NCI-H2081 treated with DMSO at 0.1 percent for 48 hours (cell line): Measurements from ENCODE around the gene HEMK1.

Source experiments
- DNase-seq: peaks from one replicate; lab custom pipeline; 2025; lab: John Stamatoyannopoulos, UW

HEMK1 gene

DNA sequence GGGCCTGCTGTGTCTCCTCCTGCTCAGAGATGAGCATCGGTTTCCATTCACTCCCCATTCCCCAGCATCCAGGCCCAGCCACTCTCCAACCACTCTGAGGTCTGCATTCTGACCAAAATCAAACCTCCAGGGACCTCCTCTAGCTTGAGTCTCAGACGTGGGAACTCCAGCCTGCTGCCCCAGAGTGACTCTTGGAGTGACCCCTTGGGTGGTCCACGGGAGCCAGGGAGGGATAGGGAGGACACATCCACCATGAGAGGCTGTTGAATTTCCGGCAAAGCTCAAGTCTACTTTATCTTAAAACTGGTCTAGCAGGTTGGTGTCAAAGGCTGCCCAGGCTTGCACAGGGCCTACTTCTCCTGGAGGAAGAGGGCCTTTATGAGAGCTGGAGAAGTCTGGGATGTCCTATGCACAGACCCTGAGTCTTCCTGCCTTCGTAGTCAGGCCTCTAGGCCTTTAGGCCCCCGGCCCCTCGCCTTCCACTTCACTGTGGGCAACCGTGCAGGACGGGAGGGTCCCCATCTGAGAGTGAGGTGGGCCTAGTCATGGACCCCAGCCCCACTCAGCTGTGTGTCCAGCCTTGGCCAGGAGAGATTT, 33.4 kb downstream of the HEMK1 start:
- DNase-seq, result no peak

DNA sequence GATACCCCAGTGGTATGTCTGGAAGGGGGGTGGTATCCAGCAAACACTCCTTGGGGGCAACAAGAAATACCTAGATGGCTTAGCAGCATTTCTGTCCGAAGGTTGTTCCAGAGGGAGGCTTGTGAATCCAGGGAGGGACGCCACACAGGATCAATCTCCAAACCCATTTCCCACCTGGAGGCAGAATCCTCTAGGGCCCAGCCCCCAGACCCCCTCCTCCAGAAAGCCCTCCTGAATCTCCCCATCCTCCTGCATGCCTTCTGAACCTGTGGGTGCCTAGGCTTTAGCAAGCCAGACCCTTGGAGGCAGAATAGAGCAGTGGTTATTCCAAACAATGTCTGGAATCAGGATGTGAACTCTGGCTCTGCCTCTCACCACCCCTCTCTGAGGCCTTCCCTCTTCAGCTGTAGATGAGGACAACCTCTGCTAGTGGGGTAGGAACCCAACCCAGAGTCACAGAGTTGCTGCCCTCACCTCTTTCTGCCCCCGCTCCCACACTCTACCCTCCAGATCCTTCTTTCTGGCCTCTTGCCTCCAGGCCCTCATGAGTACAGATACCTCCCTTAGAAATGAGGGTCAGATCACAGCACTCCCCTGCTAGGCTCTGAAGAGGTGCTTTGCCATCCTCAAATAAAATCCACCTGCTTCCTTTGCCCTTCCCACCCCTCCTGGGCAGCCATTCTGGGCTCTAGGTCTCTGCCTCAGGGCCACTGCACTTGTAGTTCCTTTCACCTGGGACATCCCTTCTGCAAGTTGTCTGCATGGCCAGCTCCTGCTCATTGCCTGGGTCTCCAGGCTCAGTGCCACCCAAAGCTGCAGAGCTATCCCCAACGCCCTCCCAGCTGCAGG, 34.2 kb downstream of the HEMK1 start:
- no peak for DNase-seq

DNA sequence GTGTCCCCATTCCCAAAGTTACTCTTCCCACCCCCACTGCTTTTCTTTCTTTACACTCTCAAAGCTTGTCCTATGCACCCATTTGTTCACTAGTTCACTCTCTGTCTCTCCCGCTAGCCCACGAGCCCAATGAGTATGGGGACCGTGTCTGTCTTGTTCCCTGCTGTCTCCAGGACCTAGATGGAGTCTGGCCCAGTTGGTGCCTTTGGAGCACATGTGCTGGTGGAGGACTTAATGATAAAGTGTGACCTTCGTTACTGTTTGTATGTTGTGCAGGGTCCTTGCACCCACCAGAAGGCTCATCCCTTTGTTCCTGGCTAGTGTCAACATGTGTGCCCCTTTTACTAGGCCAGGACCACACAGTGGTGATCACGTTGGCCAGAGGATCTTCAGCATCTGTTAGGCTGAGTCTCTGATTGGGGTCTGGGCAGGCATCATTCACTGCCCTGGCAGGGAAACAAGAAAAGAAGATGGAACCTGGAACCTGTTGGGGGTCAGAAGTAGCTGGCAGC, 34.8 kb downstream of the HEMK1 start:
- no peak for DNase-seq

DNA sequence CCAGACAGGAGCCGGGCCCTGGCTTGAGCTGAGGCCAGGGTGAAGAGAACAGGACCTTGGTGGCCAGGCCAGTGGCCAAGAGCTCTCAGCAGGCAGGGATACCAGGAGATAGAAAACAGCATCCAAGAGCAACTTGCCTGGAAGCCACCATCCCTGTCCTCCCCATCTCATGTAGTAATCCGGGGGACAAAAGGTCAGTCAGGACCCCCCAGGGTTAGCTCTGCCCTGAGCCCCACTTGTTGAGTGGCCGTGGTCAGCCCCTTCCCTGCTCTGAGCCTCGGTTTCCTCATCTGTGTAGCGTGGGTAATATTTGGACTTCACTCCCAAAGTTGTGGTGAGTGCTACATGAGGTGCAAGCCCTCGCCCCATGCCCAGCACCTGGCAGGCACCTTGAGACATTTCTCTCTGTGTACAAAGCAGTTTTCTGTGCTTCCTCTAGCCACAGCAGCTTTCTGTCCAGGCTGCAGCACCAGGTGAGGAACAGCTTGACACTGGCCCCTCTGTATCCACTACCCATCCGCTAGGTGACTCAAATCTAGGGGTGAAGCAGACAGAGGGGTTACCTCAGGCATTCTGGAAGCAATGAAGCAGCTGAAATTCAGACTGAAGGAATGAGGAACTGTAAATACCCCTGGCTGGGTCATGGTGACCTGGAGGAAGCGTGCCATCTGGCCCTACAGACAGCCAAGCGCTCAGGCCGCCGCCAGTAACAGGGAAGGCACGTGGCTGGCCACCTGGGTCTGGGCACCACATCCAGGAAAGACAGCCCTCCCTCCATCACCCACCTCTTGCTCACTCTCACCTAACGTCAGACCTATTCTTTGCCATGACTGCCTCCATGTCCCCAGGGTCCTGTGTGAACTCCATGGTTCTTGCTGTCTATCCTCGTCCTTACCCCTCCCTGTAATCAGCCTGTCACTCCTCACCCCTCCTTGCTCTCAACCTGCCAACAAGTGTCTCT, 35.6 kb downstream of the HEMK1 start:
- DNase-seq, result no peak

DNA sequence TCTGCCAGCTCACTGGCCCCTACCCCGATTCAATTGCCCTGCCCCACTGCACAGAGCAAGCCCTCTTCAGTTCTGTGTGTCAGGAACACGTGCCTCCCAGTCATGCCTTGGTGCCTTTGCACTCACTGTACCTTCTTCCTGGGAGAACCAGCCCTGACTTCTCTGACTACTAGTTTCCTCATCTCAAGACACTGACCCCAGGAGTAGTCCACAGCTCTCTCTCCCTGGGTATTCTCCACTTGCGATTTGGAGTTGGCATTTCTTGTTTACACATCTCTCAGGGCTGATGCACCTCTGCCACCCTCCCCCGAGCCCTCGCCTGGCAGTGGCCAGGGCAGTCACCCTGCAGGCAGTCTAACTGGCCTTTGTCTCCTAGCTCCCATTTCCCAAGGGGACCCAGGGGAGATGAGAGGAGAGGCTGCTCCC, 36.6 kb downstream of the HEMK1 start:
- no peak for DNase-seq

DNA sequence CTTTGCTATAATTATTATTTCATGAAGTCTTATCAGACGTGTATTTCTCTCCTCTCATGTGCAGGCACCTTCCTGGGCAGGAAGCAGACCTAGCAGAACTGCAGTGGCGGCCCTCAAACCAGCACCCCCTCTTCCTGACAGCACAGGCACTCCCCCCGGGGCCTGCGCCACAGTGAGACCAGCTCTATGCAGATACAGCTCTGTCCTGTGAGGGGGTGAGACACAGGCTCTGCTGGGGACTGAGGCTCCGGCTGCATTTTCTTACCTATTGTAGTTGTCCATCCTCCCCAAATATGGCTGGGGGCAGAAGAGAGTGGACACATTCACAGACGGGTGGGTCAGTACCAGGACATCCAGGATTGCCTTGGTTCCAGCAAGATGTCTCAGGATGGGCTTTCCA, 37.3 kb downstream of the HEMK1 start:
- no peak for DNase-seq

DNA sequence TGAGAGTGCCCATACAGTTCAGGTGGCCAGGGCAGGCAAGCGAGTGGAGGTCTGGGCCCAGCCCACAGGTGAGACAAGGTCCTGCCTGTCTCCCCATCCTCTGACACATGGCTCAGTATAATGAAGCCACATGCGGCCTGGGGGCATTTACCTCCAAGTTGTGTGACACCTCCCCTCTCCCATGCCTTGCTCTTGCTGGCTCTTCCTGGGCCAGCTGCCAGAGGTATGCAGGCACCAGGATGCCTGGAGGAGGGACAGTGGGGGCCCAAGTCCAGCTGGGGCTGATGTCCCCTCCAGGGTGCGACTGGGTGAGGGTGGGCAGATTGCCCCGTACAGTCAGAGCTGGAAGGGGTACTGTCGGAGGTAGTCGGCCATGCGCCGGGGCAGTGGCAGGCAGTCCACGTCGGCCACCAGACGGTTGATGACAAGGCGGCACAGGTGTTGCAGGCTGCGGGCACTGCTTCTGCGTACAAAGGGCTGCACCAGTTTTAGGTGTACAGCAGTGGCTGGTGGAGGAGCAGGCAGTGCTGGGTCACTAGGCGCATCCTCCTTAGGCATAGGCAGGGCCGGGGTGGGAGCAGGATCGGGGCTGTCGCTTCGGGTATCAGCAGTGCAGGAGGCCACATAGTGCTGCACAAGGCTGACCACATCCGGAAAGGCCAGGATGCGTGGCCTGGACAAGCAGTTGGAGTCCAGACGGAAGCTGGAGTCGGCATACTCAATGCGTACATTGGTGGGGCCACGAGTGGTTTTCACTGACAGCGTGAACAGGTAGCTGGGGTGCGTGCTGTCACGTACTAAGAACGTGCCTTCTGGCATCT, 38.2 kb downstream of the HEMK1 start:
- no peak for DNase-seq

DNA sequence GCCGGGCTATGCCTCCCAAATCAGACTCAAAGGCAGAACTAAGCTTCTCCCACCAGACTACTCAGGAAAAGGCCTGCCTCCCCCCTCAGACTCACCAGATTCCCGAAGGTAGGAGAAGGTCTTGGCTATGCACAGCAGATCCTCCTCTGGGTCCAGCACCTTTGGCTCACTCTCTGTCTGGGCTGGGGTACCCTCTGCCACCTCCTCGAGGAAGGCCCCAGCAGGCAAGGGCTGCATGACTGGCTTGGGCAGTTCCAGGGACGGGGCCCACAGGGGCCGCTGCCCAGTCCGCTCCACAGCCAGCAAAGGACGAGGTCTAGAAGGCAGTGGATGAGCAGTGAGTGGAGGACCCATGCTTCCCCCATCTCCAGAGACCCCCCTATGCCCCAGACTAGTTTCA, 39.0 kb downstream of the HEMK1 start:
- DNase-seq, result no peak

DNA sequence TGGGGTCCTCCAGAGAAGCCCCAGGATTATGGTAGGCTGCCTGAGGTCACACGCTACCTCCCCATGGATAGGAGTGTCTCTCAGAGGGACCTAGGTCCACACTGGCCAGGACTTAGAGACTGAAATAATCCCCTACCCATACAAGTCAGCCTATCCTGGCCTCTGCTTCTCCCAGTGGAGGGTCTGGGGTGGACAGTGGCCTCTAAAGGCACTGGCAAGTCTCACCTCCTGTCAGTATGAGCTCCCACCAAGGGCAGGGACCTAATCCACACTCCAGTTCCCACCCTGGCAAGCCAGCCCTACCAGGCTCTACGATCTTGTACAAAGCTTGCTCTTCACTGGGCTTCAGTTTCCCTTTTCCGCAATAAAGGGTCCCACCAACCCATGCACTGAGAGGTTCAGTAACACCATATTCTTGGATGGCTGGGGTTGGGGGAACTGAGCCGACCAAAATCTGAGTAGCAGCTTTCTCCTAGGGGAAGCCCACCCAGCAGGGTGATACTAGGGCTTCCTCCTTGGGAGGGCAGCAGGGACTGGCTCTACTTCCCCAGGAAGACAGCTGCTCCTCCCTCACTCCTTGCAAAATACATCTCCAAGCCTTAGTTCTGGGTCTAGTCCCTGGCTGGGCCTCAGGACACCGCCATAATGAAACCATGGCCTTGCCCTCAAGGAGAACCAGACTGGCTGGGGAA, 39.9 kb downstream of the HEMK1 start:
- no peak for DNase-seq

DNA sequence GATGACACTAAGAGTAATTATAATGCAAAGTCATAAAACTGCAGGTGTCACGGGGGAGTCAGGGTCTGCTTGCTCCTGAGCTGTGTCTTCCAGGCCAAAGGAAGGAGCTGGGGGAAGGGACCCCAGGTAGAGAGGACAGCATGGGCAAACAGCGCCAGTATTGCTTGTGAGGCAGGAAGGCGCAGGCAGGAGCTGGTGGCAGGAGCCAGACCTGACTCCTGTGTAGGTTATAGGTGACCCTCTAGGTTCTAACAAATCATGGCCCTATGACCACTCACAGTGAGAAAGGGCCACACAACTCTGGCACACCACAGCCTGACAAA, 40.4 kb downstream of the HEMK1 start:
- DNase-seq, result no peak

DNA sequence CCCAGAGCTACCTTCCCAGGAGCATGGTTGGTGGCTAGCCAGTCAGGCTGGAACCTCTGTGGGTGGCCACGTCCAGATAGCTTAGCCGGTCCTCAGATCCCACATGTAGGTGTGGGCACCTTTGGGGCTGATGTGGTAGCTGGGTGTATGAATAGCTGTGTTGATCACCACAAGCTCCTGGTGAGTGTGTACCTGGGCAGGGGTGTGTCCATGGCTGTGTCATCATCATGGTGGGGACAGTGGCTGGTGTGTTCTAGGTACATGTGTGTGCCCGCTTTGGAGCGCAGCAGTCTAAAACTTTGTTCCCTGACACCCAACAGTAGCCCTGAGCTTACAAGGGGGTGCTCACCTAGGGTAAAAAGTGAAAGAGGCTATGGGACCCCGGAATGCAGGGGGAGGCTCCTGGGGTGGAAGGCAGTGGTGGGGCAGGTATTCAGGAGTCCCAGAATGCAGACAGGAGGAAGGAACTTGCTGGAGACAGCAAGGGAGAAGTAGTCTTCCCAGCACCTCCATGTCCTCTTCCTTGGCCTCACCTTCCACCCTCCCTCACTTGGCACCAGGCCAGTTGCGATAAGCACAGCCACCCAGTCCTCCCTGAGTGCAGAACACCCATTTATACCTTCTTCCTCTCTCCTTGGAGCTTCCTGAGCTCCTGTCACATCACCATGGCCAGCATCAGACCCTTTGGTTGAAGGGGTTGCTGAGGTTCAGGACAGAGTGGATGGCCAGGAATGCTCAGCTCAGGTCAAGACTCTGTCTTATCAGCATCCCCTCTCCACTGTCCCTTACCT, 41.1 kb downstream of the HEMK1 start:
- no peak for DNase-seq

DNA sequence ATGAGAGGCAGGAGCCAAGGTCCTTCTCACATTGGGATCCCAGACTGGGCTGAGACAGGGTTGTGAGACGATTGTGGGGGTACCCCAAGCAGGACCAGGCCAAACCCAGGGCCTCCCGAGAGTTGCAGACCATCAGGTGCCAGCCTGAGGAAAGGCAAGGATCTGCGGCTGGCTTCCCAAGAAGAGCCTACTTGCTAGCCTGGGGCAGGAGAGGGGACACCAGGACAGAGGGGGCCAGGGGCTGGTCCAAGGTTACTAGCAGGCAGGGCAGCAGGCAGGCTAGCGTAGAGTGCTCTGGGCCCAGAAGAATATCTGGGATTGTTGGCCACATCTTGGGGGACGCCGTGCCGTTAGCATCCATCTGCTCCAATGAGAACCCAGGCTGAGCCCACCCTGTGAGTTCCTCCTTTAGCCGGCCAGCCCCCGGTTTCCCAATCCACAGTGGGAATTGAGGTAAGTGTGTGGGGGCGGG, 41.7 kb downstream of the HEMK1 start:
- DNase-seq, result no peak

DNA sequence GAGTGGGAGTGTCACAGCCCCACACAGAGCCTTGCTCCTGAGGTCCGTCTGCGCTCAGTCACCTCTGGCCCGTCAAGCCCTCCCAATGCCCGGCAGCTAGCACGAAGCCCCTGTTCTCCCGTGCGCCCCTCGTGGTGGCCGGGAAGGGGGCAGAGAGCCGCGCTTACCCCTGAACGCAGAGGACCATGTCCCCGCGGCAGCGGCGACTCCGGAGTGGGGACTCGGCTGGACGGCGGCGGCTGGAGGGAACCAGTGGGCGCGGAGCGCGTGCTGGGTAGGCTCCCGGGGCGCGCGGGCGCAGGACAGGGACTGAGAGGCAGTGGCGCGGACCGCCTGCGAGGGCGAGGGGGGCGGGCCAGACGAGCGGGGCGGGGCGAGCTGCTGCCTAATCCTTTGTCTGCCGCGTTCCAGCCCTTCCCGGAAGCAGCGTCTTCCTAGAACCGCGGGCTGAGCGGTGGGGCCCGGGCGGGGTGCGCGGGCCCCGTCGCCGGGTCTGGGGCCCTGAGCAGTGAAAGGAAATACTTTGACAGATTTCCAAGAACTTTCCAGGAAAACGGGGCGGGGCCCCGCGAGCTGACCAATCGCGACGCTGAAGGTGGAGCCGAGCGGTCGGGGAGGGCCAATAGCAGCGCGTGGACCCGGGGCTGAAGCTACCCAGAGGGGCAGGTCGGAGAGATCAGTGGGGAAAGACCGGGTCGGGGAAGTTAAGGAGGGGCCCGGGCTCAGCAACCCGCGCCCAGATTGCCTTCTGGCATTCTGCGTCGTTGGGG, 42.3 kb downstream of the HEMK1 start, which contains the start of gene CISH:
CISH (minus strand) TSS at position 311 of the 770 bp plus-strand sequence; CDS start at position 187, 124 bp downstream.
- DNase-seq, result no peak

DNA sequence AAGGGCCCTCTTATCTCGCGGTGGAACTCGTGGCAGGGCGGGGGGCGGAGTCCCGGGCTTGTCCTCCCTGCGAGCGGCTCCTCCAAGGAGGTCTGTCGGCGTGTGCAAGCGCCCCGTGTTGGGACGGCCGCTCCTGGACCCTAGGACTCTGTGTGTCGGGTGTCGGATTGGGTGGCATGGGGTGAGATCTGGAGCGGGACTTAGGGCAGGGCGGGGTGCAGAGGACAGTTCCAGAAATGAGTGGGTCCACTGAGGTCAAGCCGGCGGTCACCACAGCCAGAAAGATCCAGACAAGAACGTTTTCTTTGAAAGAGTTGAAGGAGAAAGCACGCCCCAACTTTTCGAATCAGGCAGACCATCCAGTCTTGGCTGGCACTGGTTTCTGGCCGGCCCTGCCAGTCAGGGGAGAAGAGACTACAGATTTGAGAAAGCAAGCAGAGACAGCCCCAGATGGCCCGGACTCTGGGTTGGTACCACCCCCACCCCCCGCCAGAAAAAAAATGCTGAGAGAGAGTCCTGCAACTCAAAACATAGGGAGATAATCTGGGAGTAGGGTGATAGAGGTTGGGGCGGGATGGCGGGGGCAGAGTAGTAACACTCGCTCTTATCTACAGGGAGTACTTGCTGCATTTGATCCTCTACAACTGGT, 43.0 kb downstream of the HEMK1 start:
- DNase-seq, result no peak

DNA sequence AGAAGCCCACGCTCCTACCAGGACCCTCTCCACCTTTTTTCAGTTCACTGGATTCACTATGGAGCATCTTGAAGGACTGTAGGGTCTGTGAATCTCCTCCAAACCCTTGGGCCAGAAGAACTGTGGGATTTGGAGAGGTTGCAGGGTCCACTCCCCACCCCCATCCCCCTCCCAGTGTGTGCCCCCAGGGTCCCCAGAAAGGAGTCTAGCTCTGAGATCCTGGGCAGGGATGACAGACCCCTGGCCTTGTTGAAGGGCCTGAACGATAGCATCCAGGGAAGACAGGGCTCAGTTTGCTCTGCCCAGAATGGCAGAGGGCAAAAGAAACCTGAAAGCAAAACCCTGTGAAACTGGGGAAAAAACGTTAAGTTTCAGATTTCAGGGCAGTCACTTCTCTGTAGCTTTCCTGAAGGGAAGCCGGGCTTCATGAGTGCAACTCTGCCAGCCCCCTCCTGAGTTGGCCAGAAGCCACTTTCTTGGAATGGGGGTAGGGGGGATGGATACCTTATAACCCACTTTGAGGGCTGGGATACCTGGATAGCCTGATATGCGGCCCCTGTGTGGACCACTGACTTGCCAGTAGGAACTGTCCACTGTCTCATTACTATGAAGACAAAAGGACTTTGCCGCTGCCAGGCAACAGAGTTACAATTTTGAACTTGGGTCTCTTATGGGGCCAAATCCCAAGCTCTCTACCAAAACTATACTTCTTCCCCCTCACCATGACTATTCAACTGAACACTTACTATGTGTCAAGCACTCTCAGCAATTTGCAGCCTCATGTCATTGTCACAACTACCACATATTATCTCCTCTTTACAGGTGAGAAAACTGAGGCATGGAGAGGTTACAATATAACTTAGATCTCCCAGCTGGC, 43.9 kb downstream of the HEMK1 start:
- no peak for DNase-seq

DNA sequence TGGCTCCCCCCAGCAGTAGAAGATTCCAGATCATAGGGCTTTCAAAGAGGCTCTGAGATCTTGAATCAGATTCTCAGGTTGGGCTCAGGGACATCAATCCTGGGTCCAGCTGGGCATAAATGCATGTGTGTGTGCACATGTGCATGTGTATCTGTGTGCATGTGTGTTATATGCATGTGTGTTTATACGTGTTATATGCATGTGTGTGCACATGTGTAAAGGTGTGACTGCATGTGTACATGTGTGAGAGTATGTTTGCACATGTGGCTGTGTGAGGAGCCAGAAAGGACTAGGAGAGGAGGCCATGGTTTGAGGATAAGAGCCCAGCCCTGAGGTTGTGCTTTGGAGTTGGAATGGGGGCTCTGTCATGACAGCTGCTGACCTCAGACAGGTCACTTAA, 45.9 kb downstream of the HEMK1 start:
- no peak for DNase-seq

DNA sequence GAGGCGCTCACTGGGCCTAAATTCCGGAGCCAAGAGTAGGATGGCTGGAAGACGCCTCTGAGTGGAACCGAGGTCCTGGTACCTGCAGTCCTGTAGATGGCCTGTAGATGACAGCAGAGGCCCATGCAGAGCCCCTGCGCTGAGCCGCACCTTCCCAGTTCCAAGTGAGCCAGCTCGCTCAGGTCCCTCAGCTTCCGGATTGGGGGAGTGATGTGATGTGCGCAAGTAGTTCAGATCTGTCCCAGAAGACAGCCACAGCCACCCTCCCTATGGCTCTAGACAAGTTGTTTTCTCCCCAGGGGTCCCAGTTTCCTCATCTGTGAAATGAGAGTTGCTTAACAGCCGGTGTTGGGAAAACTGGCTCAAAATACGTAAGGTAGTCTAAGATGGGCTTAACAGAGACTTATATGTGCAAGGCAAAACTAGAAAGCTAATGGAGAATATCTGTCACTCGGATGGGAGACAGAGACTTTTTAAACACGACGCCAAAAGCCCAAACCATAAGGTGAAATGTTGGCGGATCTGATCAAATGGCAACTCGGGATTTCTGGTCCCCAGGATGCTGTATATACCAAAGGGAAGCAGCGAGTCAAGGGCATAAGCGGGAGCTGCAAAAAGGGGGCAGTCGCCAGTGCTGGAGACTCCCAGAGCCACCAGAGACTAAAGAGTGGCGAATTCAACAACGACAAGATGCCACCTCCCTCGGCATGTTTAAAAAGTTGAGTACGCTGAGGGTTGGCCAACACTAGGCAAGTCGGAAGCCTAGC, 46.9 kb downstream of the HEMK1 start:
- DNase-seq, result no peak
